Dermis blood vessel endothelial cell (primary cell): ENCODE results near the gene XAGE1A. TPM values are rescaled to one million over a fixed set of nuclear protein-coding genes. Genes with fewer than 3 reads are reported as not detected.
"Not testable (repeated sequence)": the region's sequence is repeated elsewhere in the genome, so short reads cannot be mapped to it uniquely, and the experiment has no call there.

ENCODE experiments used
- DNase-seq: peaks from one replicate; pipeline ENCODE4 v3.0.0; 2010
- total RNA-seq: library from RNA; depleted of rRNA; stranded (reverse); fragments of >200 nt; gene quantifications from 2 replicates; pipeline ENCODE4 v1.2.3, GENCODE V29; 2014

Gene XAGE1A
- total RNA-seq = not detected in 2 replicates

DNA sequence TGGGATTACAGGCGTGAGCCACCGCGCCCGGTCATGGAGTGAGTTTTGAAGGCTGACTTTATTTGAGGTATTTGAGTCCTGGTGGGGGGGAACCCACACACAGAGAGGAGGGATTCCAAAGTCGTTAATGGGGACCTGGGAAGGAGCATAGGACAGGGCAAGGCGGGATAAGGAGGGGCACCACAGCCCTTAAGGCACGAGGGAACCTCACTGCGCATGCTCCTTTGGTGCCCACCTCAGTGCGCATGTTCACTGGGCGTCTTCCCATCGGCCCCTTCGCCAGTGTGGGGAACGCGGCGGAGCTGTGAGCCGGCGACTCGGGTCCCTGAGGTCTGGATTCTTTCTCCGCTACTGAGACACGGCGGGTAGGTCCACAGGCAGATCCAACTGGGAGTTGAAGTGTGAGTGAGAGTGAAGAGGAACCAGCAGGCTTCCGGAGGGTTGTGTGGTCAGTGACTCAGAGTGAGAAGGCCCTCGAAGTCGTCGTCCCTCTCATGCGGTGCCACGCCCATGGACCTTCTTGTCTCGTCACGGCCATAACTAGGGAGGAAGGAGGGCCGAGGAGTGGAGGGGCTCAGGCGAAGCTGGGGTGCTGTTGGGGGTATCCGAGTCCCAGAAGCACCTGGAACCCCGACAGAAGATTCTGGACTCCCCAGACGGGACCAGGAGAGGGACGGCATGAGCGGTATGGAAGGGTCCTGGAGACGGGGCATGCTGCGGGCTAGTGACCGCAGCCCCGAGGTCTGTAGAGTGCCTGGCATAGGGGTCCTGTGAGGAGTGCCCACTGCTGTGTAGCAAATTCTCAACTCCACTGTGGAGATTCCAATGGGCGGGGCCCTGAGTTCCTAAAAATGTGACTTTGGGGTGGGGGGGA is at the start of gene XAGE1A:
TSS of gene XAGE1A (plus strand) at position 264 of the 874 bp plus-strand sequence. CDS start 1,554 bp downstream, outside the sequence.
- not testable (repeated sequence) for DNase-seq

DNA sequence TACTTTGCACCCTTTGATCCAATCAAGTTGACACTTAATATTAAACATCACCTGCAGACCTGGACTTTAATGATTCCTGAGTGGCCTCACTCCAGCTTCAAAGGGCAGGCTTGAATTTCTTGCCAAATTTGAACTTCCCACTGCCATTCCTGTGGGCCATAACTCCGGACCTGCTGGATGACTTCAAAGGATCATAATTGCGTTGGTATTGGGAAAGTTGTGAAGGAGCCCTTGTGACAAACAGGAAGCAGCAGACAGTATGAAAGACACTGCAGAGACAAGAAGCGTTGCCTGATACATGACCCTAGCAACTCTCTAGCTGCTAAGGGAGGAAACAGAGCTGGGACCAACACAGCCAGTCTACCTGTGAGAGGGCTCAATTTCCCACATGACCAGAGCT is 43.6 kb upstream of the XAGE1A start:
- not testable (repeated sequence) for DNase-seq

- not testable (repeated sequence) for DNase-seq
These were observed 24.3 kb upstream of the XAGE1A start for GRCh38 chrX:52471301-52471700.

- not testable (repeated sequence) for DNase-seq
These were observed 788 bp downstream of the XAGE1A start for GRCh38 chrX:52496419-52496772.

- not testable (repeated sequence) for DNase-seq
These were observed 5.8 kb downstream of the XAGE1A start for GRCh38 chrX:52501362-52501761.

GRCh38 chrX:52504551-52504950 is 8.9 kb downstream of the XAGE1A start:
- DNase-seq = no peak

DNA sequence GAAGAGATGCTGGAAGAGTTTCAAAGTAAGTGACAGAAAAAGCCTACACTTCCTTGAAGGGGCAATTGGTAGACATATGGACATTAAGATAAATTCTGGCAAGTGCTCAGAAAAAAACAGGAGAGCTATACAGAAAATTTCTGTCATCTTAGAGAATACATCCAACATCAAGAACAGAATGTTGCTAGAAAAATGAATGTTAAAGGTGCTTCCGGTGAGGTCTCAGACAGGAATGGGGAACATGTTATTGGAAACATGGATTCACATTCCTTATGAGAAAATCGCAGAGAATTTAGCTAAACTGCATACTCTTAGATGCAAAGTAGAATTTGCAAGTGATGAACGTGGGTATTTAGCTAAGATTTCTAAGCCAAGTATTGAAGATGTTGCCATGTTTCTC is 11.7 kb downstream of the XAGE1A start:
- no peak for DNase-seq

GRCh38 chrX:52509916-52510315 is 14.3 kb downstream of the XAGE1A start:
- DNase-seq = no peak

DNA sequence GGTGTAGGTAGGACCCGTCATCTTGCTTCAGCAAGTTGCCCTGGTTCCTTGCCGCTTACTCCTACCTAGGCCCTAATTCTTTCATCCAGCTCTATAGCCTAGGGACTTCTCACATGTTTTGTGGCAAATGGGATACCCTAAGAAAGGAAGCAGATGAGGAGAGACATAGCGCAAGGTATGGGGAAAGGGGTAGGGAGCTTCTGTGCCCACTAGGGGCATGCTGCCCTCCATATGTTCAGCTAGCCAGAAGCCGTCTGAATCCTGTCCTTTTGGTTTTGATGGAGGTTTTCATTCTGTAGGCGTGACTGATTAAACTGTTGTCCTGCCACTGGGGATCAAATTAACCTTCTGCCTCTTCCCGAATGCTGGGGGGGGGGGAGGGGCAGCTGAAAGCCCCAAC is 15.5 kb downstream of the XAGE1A start:
- DNase-seq = not testable (repeated sequence)

DNA sequence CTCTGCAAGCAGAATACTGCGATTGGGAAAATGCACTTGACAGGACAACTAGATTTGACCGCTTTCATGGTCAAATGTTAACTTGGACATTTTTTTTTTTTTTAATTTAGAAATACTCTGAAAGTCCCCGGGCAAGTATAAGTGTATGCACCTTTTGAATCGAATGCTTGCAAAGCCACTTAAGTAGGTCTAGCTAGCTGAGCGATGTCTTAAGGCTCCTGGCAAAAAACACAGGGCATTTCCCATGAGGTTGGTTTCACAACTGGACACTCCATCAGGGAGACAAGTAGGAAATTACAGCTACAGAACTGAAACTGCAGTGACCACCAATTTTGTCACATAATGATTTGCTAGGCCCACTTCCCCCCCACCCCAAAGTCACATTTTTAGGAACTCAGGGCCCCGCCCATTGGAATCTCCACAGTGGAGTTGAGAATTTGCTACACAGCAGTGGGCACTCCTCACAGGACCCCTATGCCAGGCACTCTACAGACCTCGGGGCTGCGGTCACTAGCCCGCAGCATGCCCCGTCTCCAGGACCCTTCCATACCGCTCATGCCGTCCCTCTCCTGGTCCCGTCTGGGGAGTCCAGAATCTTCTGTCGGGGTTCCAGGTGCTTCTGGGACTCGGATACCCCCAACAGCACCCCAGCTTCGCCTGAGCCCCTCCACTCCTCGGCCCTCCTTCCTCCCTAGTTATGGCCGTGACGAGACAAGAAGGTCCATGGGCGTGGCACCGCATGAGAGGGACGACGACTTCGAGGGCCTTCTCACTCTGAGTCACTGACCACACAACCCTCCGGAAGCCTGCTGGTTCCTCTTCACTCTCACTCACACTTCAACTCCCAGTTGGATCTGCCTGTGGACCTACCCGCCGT is 20.7 kb downstream of the XAGE1A start:
- not testable (repeated sequence) for DNase-seq

DNA sequence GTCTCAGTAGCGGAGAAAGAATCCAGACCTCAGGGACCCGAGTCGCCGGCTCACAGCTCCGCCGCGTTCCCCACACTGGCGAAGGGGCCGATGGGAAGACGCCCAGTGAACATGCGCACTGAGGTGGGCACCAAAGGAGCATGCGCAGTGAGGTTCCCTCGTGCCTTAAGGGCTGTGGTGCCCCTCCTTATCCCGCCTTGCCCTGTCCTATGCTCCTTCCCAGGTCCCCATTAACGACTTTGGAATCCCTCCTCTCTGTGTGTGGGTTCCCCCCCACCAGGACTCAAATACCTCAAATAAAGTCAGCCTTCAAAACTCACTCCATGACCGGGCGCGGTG is 21.3 kb downstream of the XAGE1A start, which contains the start of gene XAGE1B:
TSS of gene XAGE1B (minus strand) at position 77 of the 339 bp plus-strand sequence. CDS start 1,536 bp downstream, outside the sequence.
- not testable (repeated sequence) for DNase-seq

GRCh38 chrX:52541051-52541450 is 45.4 kb downstream of the XAGE1A start:
- DNase-seq = not testable (repeated sequence)

- DNase-seq = no peak
These were observed 46.7 kb downstream of the XAGE1A start for GRCh38 chrX:52542311-52542710.

- no peak for DNase-seq
These were observed 48.7 kb downstream of the XAGE1A start for GRCh38 chrX:52544147-52544840.

GRCh38 chrX:52548769-52549168 is 53.2 kb downstream of the XAGE1A start:
- DNase-seq = not testable (repeated sequence)

Other genes with a start within 250 kb of the XAGE1A start
- not detected in 2 replicates for gene XAGE2, start 126.8 kb upstream of the XAGE1A start, total RNA-seq
- not detected in 2 replicates for gene XAGE1B, start 21.3 kb downstream of the XAGE1A start, total RNA-seq
- gene SSX7, start 159.1 kb downstream of the XAGE1A start, total RNA-seq = not detected in 2 replicates
- gene SSX2, start 211.4 kb downstream of the XAGE1A start, total RNA-seq = not detected in 2 replicates